AG09309 (cell line): ENCODE results near the gene ADGRL2.

Experiments used
- DNase-seq: peaks from one replicate; pipeline ENCODE4 v3.0.0-alpha.2; 2010; ENCODE audit warnings: low read depth
- H3K4me3 ChIP-seq: 2 replicates; pipeline ENCODE4 v1.5.1; 2011; ENCODE audit warnings: mild to moderate bottlenecking, low read depth, low read length, moderate library complexity; ENCODE audit not compliant: control insufficient read depth
- CTCF ChIP-seq: IDR thresholded peaks from 2 replicates; pipeline ENCODE4 v1.5.1; 2011; ENCODE audit warnings: mild to moderate bottlenecking, low read depth, low read length, inconsistent platforms; ENCODE audit not compliant: insufficient read depth, control insufficient read depth; ENCODE audit errors: missing control alignments

The ADGRL2 gene

GRCh38 chr1:81844477-81844876 lies 43.7 kb downstream of the ADGRL2 start:
- no peak for TF ChIP-seq CTCF
- DNase-seq = no peak
- H3K4me3 ChIP-seq = no peak overlapping the region

- no peak for TF ChIP-seq CTCF
- H3K4me3 ChIP-seq = no peak overlapping the region
- no peak for DNase-seq
Observed at GRCh38 chr1:81846630-81847029, 45.9 kb downstream of the ADGRL2 start.

- DNase-seq = no peak
- TF ChIP-seq CTCF = no peak
- H3K4me3 ChIP-seq = no peak overlapping the region
Observed at GRCh38 chr1:81847063-81847462, 46.3 kb downstream of the ADGRL2 start.

- no peak for DNase-seq
- no peak overlapping the region for H3K4me3 ChIP-seq
- no peak for TF ChIP-seq CTCF
Observed at GRCh38 chr1:81848880-81849682, 48.3 kb downstream of the ADGRL2 start.

GRCh38 chr1:81850031-81850430 lies 49.3 kb downstream of the ADGRL2 start:
- TF ChIP-seq CTCF = no peak
- no peak overlapping the region for H3K4me3 ChIP-seq
- no peak for DNase-seq

- no peak overlapping the region for H3K4me3 ChIP-seq
- TF ChIP-seq CTCF = no peak
- no peak for DNase-seq
Observed at GRCh38 chr1:81850495-81850894, 49.8 kb downstream of the ADGRL2 start.

GRCh38 chr1:81851217-81851616 lies 50.5 kb downstream of the ADGRL2 start:
- H3K4me3 ChIP-seq = no peak overlapping the region
- no peak for DNase-seq
- TF ChIP-seq CTCF = no peak
